K562 (cell line): Measurements from ENCODE around the gene PPCDC. TPM values are rescaled to one million over a fixed set of nuclear protein-coding genes. Genes with fewer than 3 reads are reported as not detected.

ENCODE experiments used
- ATAC-seq: fragments of 200-7000 bp; cut with Tn5 transposase; 3 replicates; pipeline ENCODE4 v1.9.1; 2020; ENCODE audit warnings: moderate library complexity
- BruUV-seq: library from RNA; stranded (reverse); fragments of 400-500 nt; replicated peaks from 2 replicates; lab custom pipeline; 2021; lab: Mats Ljungman, UMichigan
- CTCF ChIA-PET: fragments of 300-600 bp; formaldehyde crosslinking; extraction: SDS; loops from one replicate; lab custom pipeline; 2021; ENCODE audit warnings: low intra/inter-chr PET ratio; lab: Yijun Ruan, JAX
- POLR2A ChIA-PET: fragments of 300-600, 350-650 bp; sonication (Branson Sonifier 250); formaldehyde crosslinking; extraction: SDS; loops from one replicate; lab custom pipeline; 2021; ENCODE audit warnings: antibody characterized with exemption, inconsistent platforms; lab: Yijun Ruan, JAX
- DNase-seq, 4 experiments: peaks; one replicate each; pipeline versions ENCODE4 v3.0.0 to v3.0.0-alpha.2; 2011 to 2018; ENCODE audit warnings: low spot score in 3 of 4, mixed read lengths in 3 of 4; ENCODE audit errors: extremely low read depth in 1 of 4
- FAIRE-seq: peaks from 2 replicates; lab custom pipeline; 2011; peaks lifted over from hg19 to GRCh38; lab: Jason Lieb, UNC
- H2AFZ ChIP-seq: 2 replicates; pipeline ENCODE4 v1.6.0; 2011; ENCODE audit warnings: low read depth, low read length, control low read depth, inconsistent platforms
- H3K27ac ChIP-seq: fragments of 200-600 bp; 3 replicates; pipeline ENCODE4 v1.8.0; 2011; ENCODE audit warnings: low read depth, mild to moderate bottlenecking, control low read depth, inconsistent platforms, low read length, moderate library complexity, mixed read lengths; ENCODE audit errors: extremely low read depth
- H3K27me3 ChIP-seq, 2 experiments: fragments of 300-600 bp in 1 of 2; 2 replicates in 1 of 2; 3 replicates in 1 of 2; pipeline versions ENCODE4 v1.6.0 to v1.8.0; 2011; ENCODE audit warnings: inconsistent platforms in 2 of 2, low read length in 2 of 2, mild to moderate bottlenecking in 1 of 2, mixed read lengths in 1 of 2, moderate library complexity in 1 of 2; ENCODE audit not compliant: control insufficient read depth in 2 of 2, insufficient read depth in 2 of 2
- H3K36me3 ChIP-seq: fragments of 300-600 bp; 3 replicates; pipeline ENCODE4 v1.8.0; 2011; ENCODE audit warnings: mild to moderate bottlenecking, low read length, inconsistent platforms; ENCODE audit not compliant: control insufficient read depth, insufficient read depth
- H3K4me1 ChIP-seq, 2 experiments: fragments of 200-600 bp in 1 of 2; replicated peaks in 1 of 2; 2 replicates in 1 of 2; 3 replicates in 1 of 2; pipeline versions ENCODE4 v1.5.1 to v1.8.0; 2011; ENCODE audit warnings: inconsistent platforms in 2 of 2, low read length in 2 of 2, mild to moderate bottlenecking in 1 of 2, mixed read lengths in 1 of 2, moderate library complexity in 1 of 2; ENCODE audit not compliant: control insufficient read depth in 2 of 2, insufficient read depth in 2 of 2
- H3K4me2 ChIP-seq: 2 replicates; pipeline ENCODE4 v1.6.1; 2011; ENCODE audit warnings: low read length, control low read depth, inconsistent platforms, mixed read lengths; ENCODE audit not compliant: insufficient read depth
- H3K4me3 ChIP-seq: fragments of 200-600 bp; sonication (generic), shearing (Covaris generic); 2 replicates; pipeline ENCODE4 v1.5.1; 2016; ENCODE audit warnings: control low read depth, inconsistent platforms
- H3K79me2 ChIP-seq: fragments of 200-600 bp; 3 replicates; pipeline ENCODE4 v1.8.0; 2011; ENCODE audit warnings: low read length, inconsistent platforms; ENCODE audit not compliant: control insufficient read depth, insufficient read depth
- H3K9ac ChIP-seq, 2 experiments: 2 replicates each; pipeline versions ENCODE4 v1.6.0 to v1.6.1; 2011; ENCODE audit warnings: low read depth in 2 of 2, low read length in 2 of 2, control low read depth in 1 of 2, inconsistent platforms in 1 of 2, mild to moderate bottlenecking in 1 of 2, mixed read lengths in 1 of 2; ENCODE audit not compliant: insufficient read depth in 1 of 2
- H3K9me1 ChIP-seq: one replicate; pipeline ENCODE4 v1.6.0; 2011; ENCODE audit warnings: inconsistent platforms, mild to moderate bottlenecking, low read length, moderate library complexity; ENCODE audit not compliant: control insufficient read depth, insufficient read depth
- H3K9me3 ChIP-seq: replicated peaks from 2 replicates; pipeline ENCODE4 v1.5.1; 2011; ENCODE audit warnings: low read depth, low read length, inconsistent platforms; ENCODE audit not compliant: control insufficient read depth, insufficient read depth
- H4K20me1 ChIP-seq: replicated peaks from 2 replicates; pipeline ENCODE4 v1.6.1; 2011; ENCODE audit warnings: low read length, inconsistent platforms, mixed read lengths; ENCODE audit not compliant: control insufficient read depth, insufficient read depth
- RBM15 ChIP-seq: fragments of 200-400 bp; formaldehyde crosslinking; IDR thresholded peaks from 2 replicates; pipeline ENCODE4 v1.6.1; 2018; ENCODE audit warnings: mild to moderate bottlenecking, low read length, moderate library complexity; ENCODE audit not compliant: insufficient read depth
- SMAD4 ChIP-seq: fragments of 250-450 bp; sonication (Bioruptor Pico); conservative IDR thresholded peaks from 2 replicates; pipeline ENCODE4 v1.8.0; 2021; ENCODE audit warnings: inconsistent platforms, mild to moderate bottlenecking, moderate library complexity
- SNRNP70 ChIP-seq: fragments of 200-400 bp; formaldehyde crosslinking; optimal IDR thresholded peaks from 2 replicates; pipeline ENCODE3; 2017; ENCODE audit warnings: low read depth, low read length
- TRIM25 ChIP-seq: fragments of 450-650 bp; IDR thresholded peaks from 2 replicates; pipeline ENCODE4 v1.7.0; 2016; ENCODE audit warnings: borderline replicate concordance
- ZNF778 ChIP-seq: fragments of 450-650 bp; formaldehyde crosslinking; IDR thresholded peaks from 2 replicates; pipeline ENCODE4 v1.4.0; 2020; ENCODE audit warnings: mild to moderate bottlenecking, moderate library complexity
- WGBS: fragments of 100-300 bp; shearing (Covaris generic); methylation state at CpG from one replicate; pipeline ENCODE4 v1.1.6; 2016; ENCODE audit warnings: low coverage, mixed read lengths; ENCODE audit not compliant: insufficient coverage; ENCODE audit errors: missing lambda C conversion rate; 5-methylcytosine and 5-hydroxymethylcytosine counted together
- in situ Hi-C: fragments of 300-500 bp; cut with MboI; formaldehyde crosslinking; loops from 4 replicates; pipeline ENCODE4 v1.15.0; 2018; ENCODE audit warnings: inconsistent platforms, mixed read lengths
- intact Hi-C: fragments of 100-400 bp; cut with micrococcal nuclease; formaldehyde crosslinking; loops from 2 replicates; pipeline ENCODE4 v1.14.2; 2022
- polyA plus RNA-seq, 8 experiments: library from polyadenylated mRNA; depleted of rRNA in 4 of 8; stranded (reverse) in 5 of 8; unstranded in 3 of 8; fragments of >200 nt; fragmentation: Nextera tagmentation in 2 of 8; fragmentation: Illumina TruSeq in 1 of 8; extraction: Ambion mirVana in 2 of 8; extraction: Trizol in 1 of 8; gene quantifications; 2 replicates each; pipeline versions ENCODE4 v1.2.1 to v1.2.3, GENCODE V29; 2011 to 2014; ENCODE audit warnings: inconsistent platforms in 1 of 8, missing spikeins in 1 of 8
- total RNA-seq, 7 experiments: library from RNA; depleted of rRNA in 6 of 7; stranded (reverse); fragments of >200 nt in 6 of 7; fragmentation: Illumina TruSeq in 2 of 7; extraction: Trizol in 2 of 7; gene quantifications; 2 replicates each; pipeline versions ENCODE4 v1.2.1 to v1.2.3, GENCODE V29; 2011 to 2021; ENCODE audit warnings: low replicate concordance in 1 of 7

The PPCDC gene
- total and polyA plus RNA-seq, 9 of the 15 experiments (the other 6 are each of a cell fraction or from before 2014, with no cell fraction given), result 10.9 to 53.6 (median 16.7) TPM

- TF ChIP-seq ZNF778 (CRISPR knock-in tag) (no peak), SMAD4 (CRISPR knock-in tag) (no peak), TRIM25 (no peak), RBM15 (no peak), SNRNP70 (no peak)
- in situ Hi-C loops (loop anchor here (5.0 to 10.0 kb wide), 3 partner anchors 177 to 650 kb away; partner anchors contain the start of gene C15orf39), intact Hi-C loops (no loop called here)
- peaks cover 19% of the 10 kb centered on the region for H3K79me2 ChIP-seq
- no peaks in the 10 kb centered on the region for H3K27me3 ChIP-seq
- 81% methylated on average over 3 of the region's 3 CpGs for WGBS
- peaks cover 25 to 33% of the 10 kb centered on the region in 2 experiments; a peak in 4 of 5 replicates for H3K4me1 ChIP-seq
- H3K27ac ChIP-seq, result no peak overlapping the region
- POLR2A ChIA-PET, result interaction anchor here (0.6 to 1.6 kb wide), 4 partner anchors 176 to 187 kb away, joined by 3 to 7 read pairs (median 4); partner anchors contain the start of gene C15orf39
- no peak for DNase-seq
- H3K4me2 ChIP-seq, result no peak overlapping the region
- peak overlapping the region; percentile 31 to 72; a peak in 3 of 4 replicates for H3K9ac ChIP-seq
- no peak for ATAC-seq
- H4K20me1 ChIP-seq, result no peaks in the 10 kb centered on the region
- H3K9me3 ChIP-seq, result no peaks in the 10 kb centered on the region
- no peak for FAIRE-seq
- no TSS peak for BruUV-seq
- no peak overlapping the region for H2AFZ ChIP-seq
- no peak overlapping the region for H3K4me3 ChIP-seq
- peaks cover 12% of the 10 kb centered on the region for H3K36me3 ChIP-seq
- CTCF ChIA-PET, result no interaction called here
- no peaks in the 10 kb centered on the region for H3K9me1 ChIP-seq
Observed at GRCh38 chr15:75025107-75025506, 1.7 kb downstream of the PPCDC start.
